ENCODE data around the gene SKAP2.

GRCh38 chr7:26858241-26858715, 6.1 kb downstream of the SKAP2 start:
- no peak for TF ChIP-seq CTCF (conservative IDR thresholded peaks at IDR 0.05; ENCODE audit: low read depth in 2 of 2)
- no peak for TF ChIP-seq EZH2 (IDR thresholded peaks at IDR 0.05; ENCODE audit: low read depth, unreplicated experiment)
- TF ChIP-seq EZH2phosphoT487 (IDR thresholded peaks at IDR 0.05; ENCODE audit: unreplicated experiment): no peak
- TF ChIP-seq POLR2AphosphoS5 (IDR thresholded peaks at IDR 0.05; ENCODE audit: low read depth): no peak
- TF ChIP-seq NANOG (IDR thresholded peaks at IDR 0.05; ENCODE audit: borderline replicate concordance): no peak
- TF ChIP-seq, protein P1, sequence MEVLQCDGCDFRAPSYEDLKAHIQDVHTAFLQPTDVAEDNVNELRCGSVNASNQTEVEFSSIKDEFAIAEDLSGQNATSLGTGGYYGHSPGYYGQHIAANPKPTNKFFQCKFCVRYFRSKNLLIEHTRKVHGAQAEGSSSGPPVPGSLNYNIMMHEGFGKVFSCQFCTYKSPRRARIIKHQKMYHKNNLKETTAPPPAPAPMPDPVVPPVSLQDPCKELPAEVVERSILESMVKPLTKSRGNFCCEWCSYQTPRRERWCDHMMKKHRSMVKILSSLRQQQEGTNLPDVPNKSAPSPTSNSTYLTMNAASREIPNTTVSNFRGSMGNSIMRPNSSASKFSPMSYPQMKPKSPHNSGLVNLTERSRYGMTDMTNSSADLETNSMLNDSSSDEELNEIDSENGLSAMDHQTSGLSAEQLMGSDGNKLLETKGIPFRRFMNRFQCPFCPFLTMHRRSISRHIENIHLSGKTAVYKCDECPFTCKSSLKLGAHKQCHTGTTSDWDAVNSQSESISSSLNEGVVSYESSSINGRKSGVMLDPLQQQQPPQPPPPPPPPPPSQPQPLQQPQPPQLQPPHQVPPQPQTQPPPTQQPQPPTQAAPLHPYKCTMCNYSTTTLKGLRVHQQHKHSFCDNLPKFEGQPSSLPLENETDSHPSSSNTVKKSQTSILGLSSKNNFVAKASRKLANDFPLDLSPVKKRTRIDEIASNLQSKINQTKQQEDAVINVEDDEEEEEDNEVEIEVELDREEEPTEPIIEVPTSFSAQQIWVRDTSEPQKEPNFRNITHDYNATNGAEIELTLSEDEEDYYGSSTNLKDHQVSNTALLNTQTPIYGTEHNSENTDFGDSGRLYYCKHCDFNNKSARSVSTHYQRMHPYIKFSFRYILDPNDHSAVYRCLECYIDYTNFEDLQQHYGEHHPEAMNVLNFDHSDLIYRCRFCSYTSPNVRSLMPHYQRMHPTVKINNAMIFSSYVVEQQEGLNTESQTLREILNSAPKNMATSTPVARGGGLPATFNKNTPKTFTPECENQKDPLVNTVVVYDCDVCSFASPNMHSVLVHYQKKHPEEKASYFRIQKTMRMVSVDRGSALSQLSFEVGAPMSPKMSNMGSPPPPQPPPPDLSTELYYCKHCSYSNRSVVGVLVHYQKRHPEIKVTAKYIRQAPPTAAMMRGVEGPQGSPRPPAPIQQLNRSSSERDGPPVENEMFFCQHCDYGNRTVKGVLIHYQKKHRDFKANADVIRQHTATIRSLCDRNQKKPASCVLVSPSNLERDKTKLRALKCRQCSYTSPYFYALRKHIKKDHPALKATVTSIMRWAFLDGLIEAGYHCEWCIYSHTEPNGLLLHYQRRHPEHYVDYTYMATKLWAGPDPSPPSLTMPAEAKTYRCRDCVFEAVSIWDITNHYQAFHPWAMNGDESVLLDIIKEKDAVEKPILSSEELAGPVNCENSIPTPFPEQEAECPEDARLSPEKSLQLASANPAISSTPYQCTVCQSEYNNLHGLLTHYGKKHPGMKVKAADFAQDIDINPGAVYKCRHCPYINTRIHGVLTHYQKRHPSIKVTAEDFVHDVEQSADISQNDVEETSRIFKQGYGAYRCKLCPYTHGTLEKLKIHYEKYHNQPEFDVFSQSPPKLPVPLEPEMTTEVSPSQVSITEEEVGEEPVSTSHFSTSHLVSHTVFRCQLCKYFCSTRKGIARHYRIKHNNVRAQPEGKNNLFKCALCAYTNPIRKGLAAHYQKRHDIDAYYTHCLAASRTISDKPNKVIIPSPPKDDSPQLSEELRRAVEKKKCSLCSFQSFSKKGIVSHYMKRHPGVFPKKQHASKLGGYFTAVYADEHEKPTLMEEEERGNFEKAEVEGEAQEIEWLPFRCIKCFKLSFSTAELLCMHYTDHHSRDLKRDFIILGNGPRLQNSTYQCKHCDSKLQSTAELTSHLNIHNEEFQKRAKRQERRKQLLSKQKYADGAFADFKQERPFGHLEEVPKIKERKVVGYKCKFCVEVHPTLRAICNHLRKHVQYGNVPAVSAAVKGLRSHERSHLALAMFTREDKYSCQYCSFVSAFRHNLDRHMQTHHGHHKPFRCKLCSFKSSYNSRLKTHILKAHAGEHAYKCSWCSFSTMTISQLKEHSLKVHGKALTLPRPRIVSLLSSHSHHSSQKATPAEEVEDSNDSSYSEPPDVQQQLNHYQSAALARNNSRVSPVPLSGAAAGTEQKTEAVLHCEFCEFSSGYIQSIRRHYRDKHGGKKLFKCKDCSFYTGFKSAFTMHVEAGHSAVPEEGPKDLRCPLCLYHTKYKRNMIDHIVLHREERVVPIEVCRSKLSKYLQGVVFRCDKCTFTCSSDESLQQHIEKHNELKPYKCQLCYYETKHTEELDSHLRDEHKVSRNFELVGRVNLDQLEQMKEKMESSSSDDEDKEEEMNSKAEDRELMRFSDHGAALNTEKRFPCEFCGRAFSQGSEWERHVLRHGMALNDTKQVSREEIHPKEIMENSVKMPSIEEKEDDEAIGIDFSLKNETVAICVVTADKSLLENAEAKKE (CRISPR knock-in tag; IDR thresholded peaks at IDR 0.05): no peak

Measured in GM23338 (cell line).